Ishikawa (cell line): Measurements from ENCODE around the gene TDG.

ENCODE experiments used
- CEBPB ChIP-seq: IDR thresholded peaks from 2 replicates; pipeline ENCODE4 v1.6.1; 2012
- CREB1 ChIP-seq: IDR thresholded peaks from 2 replicates; pipeline ENCODE4 v1.6.1; 2012; ENCODE audit warnings: low read depth
- EGR1 ChIP-seq: IDR thresholded peaks from 2 replicates; pipeline ENCODE4 v1.6.1; 2012
- EP300 ChIP-seq: IDR thresholded peaks from 2 replicates; pipeline ENCODE4 v1.6.1; 2012; ENCODE audit warnings: borderline replicate concordance
- FOXM1 ChIP-seq: IDR thresholded peaks from 2 replicates; pipeline ENCODE4 v1.6.1; 2012; ENCODE audit warnings: low read depth, borderline replicate concordance
- NFIC ChIP-seq: IDR thresholded peaks from 2 replicates; pipeline ENCODE4 v1.6.1; 2012
- RAD21 ChIP-seq: IDR thresholded peaks from 2 replicates; pipeline ENCODE4 v1.6.1; 2012; ENCODE audit warnings: low read depth
- TAF1 ChIP-seq: IDR thresholded peaks from 2 replicates; pipeline ENCODE4 v1.6.1; 2012; ENCODE audit warnings: low read depth, mild to moderate bottlenecking
- TCF12 ChIP-seq: IDR thresholded peaks from 2 replicates; pipeline ENCODE4 v1.6.1; 2012; ENCODE audit warnings: low read depth
- TEAD4 ChIP-seq: IDR thresholded peaks from 2 replicates; pipeline ENCODE4 v1.6.1; 2012
- YY1 ChIP-seq: IDR thresholded peaks from 2 replicates; pipeline ENCODE4 v1.6.1; 2012; ENCODE audit warnings: low read depth
- ZBTB7A ChIP-seq: IDR thresholded peaks from 2 replicates; pipeline ENCODE4 v1.6.1; 2012; ENCODE audit warnings: low read depth
- TF ChIP-seq, protein P1 (sequence below): IDR thresholded peaks from 2 replicates; pipeline ENCODE4 v1.6.1; 2012
- TF ChIP-seq, protein P2 (sequence below): IDR thresholded peaks from 2 replicates; pipeline ENCODE4 v1.6.1; 2012
- TF ChIP-seq, protein P3 (sequence below): IDR thresholded peaks from 2 replicates; pipeline ENCODE4 v1.6.1; 2012; ENCODE audit warnings: low read depth, mild to moderate bottlenecking

TDG gene

DNA sequence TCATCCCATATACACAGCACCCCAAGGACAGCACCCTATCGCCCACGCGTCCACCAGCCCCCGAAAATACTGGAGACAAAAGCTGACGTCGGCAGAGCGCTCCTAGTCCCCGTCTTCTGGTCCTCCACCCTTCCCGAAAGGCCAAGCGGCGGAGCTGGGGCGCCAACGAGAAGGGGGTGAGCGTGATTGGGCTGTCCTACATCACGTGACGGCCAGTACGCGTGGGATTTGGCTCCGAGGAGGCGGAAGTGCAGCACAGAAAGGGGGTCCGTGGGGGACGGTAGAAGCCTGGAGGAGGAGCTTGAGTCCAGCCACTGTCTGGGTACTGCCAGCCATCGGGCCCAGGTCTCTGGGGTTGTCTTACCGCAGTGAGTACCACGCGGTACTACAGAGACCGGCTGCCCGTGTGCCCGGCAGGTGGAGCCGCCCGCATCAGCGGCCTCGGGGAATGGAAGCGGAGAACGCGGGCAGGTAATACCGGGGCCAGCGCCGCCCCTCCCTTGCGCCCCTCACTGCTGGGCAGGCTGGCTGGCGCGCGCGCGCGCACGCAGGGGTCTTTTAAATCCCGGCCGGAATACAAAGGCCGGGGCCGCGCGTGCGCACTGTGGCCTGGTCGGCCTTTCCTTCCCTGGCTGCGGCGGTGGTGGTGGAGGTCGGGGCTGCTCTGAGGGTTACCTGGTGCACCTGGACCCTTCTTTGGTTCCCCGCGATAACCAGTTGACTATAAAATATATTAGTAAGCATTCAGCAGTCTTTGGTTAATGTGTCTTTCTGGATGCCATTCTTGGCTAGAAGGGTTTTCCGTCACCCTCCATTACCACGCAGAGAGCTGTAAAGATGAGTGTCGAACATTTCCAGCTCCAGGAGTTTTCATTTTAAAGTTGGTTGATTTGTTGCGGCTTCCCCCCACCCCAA, at the start of gene TDG:
Gene TDG, plus strand, starts transcription at position 283 of the 915 bp plus-strand sequence. Its CDS starts 166 bp downstream, at position 449.
- TF ChIP-seq RAD21, result no peak
- TF ChIP-seq FOXM1, result no peak
- TF ChIP-seq YY1, result 0 out of 2 replicates have a peak, but pooled peaks have one; percentile 22
- TF ChIP-seq EGR1, result peak; percentile 37; the same call in 1 of the 2 replicates
- TF ChIP-seq TAF1, result peak; percentile 80
- TF ChIP-seq, protein P1, sequence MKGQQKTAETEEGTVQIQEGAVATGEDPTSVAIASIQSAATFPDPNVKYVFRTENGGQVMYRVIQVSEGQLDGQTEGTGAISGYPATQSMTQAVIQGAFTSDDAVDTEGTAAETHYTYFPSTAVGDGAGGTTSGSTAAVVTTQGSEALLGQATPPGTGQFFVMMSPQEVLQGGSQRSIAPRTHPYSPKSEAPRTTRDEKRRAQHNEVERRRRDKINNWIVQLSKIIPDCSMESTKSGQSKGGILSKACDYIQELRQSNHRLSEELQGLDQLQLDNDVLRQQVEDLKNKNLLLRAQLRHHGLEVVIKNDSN, result peak; percentile 99
- TF ChIP-seq TEAD4, result no peak
- TF ChIP-seq, protein P2, sequence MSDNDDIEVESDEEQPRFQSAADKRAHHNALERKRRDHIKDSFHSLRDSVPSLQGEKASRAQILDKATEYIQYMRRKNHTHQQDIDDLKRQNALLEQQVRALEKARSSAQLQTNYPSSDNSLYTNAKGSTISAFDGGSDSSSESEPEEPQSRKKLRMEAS, result peak; percentile 82
- TF ChIP-seq, protein P3, sequence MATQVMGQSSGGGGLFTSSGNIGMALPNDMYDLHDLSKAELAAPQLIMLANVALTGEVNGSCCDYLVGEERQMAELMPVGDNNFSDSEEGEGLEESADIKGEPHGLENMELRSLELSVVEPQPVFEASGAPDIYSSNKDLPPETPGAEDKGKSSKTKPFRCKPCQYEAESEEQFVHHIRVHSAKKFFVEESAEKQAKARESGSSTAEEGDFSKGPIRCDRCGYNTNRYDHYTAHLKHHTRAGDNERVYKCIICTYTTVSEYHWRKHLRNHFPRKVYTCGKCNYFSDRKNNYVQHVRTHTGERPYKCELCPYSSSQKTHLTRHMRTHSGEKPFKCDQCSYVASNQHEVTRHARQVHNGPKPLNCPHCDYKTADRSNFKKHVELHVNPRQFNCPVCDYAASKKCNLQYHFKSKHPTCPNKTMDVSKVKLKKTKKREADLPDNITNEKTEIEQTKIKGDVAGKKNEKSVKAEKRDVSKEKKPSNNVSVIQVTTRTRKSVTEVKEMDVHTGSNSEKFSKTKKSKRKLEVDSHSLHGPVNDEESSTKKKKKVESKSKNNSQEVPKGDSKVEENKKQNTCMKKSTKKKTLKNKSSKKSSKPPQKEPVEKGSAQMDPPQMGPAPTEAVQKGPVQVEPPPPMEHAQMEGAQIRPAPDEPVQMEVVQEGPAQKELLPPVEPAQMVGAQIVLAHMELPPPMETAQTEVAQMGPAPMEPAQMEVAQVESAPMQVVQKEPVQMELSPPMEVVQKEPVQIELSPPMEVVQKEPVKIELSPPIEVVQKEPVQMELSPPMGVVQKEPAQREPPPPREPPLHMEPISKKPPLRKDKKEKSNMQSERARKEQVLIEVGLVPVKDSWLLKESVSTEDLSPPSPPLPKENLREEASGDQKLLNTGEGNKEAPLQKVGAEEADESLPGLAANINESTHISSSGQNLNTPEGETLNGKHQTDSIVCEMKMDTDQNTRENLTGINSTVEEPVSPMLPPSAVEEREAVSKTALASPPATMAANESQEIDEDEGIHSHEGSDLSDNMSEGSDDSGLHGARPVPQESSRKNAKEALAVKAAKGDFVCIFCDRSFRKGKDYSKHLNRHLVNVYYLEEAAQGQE, result no peak
- TF ChIP-seq CEBPB, result no peak
- TF ChIP-seq TCF12, result peak; percentile 44
- TF ChIP-seq NFIC, result peak; percentile 81
- no peak for TF ChIP-seq EP300
- no peak for TF ChIP-seq CREB1
- TF ChIP-seq ZBTB7A, result peak; percentile 78; the same call in 1 of the 2 replicates

DNA sequence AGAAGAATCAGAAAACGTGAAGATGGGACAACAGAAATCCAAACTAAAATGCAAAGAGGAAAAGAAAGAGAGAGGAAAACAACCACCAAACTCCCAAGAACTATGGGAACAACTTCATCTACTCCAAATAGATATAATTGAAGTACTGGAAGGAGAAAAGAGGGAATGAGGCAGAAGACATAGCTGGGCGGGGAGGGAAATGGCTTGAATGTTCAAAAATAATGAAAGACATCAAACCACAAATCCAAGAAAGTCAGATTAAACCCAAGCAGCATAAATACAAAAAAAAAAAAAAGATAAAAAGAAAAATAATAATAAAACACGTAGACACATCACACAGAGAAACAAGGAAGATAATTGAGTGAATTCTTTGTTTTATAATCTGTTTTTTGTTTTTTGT, 47.8 kb upstream of the TDG start:
- TF ChIP-seq, protein P3, result no peak
- TF ChIP-seq ZBTB7A (no peak), EP300 (no peak), NFIC (no peak), RAD21 (no peak), TAF1 (no peak), CREB1 (no peak), EGR1 (no peak), CEBPB (no peak), TCF12 (no peak), YY1 (no peak), FOXM1 (no peak), TEAD4 (no peak)
- TF ChIP-seq, protein P2, result no peak
- TF ChIP-seq, protein P1, result no peak

DNA sequence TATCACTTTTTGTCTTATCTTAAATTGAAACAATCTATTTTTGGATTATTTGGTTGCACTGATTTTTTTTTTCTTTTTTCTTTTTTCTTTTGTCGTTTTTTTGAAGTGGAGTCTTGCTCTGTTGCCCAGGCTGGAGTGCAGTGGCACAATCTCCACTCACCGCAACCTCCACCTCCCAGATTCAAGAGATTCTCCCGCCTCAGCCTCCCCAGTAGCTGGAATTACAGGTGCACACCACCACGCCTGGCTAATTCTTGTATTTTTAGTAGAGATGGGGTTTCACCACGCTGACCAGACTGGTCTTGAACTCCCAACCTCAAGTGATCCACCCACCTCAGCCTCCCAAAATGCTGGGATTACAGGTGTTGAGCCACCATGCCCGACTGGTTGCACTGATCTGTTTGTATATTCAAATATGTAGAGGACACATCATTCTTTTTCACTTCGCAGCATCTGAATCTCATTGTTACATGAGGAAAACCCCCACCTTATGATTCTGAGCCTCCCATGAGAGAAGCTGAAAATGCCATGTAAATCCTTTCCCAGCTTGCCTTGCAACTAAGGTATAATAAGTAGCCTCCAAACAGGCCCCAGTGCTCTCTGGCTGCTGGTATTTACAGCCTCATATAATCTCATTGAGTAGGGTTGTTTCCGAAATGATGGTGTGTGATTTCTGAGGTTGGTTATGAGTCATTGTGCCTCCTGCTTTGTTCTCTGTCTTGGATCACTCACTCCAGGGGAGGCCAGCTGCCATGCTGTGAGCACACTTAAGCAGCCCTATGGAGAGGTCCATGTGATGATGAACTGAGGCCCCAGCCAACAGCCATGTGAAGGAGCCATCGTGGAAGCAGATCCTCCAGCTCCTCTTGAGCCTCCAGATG, 40.7 kb upstream of the TDG start:
- TF ChIP-seq EGR1 (no peak), ZBTB7A (no peak), CREB1 (no peak), YY1 (0 out of 2 replicates have a peak, but pooled peaks have one; percentile 30)
- TF ChIP-seq, protein P2, result 0 out of 2 replicates have a peak, but pooled peaks have one; percentile 30
- TF ChIP-seq, protein P3, result no peak
